OCI-M2 (cell line): ENCODE measurements around the gene NSMCE4A.
"Not testable (repeated sequence)": the region's sequence is repeated elsewhere in the genome, so short reads cannot be mapped to it uniquely, and the experiment has no call there.

ENCODE experiments used
- DNase-seq: peaks from one replicate; lab custom pipeline; 2025; ENCODE audit not compliant: unreplicated experiment; lab: John Stamatoyannopoulos, UW

Gene NSMCE4A, protein sequence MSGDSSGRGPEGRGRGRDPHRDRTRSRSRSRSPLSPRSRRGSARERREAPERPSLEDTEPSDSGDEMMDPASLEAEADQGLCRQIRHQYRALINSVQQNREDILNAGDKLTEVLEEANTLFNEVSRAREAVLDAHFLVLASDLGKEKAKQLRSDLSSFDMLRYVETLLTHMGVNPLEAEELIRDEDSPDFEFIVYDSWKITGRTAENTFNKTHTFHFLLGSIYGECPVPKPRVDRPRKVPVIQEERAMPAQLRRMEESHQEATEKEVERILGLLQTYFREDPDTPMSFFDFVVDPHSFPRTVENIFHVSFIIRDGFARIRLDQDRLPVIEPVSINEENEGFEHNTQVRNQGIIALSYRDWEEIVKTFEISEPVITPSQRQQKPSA

DNA sequence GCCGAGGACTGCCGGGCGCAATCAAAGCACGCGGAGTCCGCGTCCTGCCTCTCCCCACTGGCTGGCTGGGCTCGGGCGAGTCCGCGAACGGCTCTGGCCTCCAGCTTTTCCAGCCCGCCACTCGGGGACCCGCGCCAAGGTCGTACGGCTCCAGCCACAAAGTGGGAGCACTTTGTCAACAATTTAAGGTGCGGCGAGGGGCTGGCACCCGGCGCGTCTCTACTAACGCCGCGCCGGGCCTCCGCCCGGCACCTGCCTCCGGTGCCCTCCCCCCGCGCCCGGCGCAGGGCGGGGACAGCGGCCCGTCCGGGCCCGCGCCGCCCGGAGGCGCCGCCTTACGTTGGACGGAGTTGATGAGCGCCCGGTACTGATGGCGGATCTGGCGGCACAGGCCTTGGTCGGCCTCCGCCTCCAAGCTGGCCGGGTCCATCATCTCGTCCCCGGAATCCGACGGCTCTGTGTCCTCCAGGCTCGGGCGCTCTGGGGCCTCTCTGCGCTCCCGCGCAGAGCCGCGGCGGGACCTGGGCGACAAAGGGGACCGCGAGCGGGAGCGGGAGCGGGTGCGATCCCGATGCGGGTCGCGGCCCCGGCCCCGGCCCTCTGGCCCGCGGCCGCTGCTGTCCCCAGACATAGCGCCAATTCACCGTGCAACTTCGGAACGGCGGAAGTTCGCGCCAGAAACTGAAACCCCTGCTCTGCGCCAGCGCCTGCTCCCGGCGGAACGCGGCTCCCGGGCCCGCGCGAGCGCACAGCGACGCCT lies at the start of gene NSMCE4A:
Gene NSMCE4A (minus strand): TSS at position 683 of the 760 bp plus-strand sequence. CDS start 52 bp downstream, at position 631.
- no peak for DNase-seq

DNA sequence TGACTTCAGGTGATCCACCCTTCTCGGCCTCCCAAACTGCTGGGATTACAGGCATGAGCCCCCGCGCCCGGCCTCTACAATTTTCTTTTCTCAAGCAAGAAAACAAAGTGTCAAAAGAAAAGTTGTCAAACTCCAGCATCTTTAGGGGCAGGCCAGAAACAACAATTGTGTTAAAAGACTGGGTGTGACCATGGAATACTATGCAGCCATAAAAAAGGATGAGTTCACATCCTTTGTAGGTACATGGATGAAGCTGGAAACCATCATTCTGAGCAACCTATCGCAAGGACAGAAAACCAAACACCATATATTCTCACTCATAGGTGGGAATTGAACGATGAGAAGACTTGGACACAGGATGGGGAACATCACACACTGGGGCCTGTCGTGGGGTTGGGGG lies 48.2 kb upstream of the NSMCE4A start:
- not testable (repeated sequence) for DNase-seq

DNA sequence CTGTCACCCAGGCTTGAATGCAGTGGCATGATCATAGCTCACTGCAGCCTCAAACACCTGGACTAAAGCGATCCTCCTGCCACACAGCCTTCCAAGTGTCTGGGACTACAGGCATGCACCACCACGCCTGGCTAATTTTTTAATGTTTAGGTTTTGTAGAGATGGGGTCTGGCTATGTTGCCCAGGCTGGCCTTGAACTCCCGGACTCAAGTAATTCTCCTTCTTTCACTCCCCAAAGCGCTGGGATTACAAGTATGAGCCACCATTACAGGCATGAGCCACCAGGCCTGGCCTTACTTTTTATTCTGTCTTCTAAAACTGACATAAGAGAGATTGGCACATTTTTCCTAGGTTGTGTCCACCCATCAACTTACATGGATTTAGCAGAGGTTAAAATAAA lies 47.3 kb upstream of the NSMCE4A start:
- no peak for DNase-seq

DNA sequence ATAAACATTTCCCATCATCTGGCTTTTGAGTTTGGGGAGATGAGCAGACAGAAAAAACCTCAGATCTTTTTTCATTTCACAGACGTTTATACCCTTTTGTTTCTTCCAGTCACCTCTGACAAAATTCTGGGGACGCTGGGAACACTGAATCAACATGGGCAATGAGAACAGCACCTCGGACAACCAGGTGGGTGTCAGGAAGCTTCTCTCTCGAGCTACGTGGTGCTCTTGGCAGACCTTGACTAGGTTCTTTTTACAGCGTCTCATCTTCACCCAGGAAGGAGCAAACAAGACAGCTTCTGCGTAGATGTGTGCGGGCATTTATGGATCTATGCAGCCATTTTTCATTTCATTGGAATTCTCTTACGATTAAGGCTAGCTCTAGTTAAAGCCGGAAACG lies 46.8 kb upstream of the NSMCE4A start:
- DNase-seq, result no peak

DNA sequence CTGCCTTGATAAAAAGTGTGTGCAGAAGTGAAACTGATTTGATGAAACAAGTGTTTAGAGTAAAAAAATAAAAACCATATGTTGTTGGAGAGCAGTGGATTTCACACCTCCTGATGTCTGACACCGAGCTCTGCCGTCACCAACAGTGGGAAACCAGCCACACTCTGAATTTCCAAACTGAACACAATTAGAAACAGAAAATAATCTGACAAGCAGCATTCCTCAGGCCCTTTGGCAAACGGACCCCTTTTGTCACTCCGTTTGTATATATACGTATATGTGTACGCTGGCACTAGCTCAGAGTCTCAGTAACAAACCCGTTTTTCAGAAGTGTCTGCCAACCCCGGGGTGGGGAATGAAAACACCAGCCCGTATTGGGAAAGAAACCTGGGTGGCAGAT lies 46.4 kb upstream of the NSMCE4A start:
- no peak for DNase-seq

DNA sequence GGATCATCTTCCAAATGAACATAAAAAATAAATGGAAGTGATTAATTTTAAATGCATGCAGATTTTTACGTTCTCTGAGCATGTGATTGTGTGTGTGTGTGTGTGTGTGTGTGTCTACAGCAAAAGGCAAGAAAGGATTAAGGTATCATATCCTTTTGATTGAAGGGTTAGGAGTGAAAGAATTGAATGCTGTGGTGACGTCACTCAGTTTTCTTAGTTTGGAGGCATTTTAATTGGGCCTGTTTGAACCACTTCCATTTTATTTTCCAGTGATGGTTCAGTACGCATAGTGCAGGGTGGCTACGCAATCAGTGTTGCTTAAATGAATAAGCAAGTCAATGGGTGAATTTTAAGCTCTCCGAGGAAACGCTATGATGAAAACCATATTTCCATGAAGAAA lies 45.2 kb upstream of the NSMCE4A start:
- DNase-seq, result no peak

DNA sequence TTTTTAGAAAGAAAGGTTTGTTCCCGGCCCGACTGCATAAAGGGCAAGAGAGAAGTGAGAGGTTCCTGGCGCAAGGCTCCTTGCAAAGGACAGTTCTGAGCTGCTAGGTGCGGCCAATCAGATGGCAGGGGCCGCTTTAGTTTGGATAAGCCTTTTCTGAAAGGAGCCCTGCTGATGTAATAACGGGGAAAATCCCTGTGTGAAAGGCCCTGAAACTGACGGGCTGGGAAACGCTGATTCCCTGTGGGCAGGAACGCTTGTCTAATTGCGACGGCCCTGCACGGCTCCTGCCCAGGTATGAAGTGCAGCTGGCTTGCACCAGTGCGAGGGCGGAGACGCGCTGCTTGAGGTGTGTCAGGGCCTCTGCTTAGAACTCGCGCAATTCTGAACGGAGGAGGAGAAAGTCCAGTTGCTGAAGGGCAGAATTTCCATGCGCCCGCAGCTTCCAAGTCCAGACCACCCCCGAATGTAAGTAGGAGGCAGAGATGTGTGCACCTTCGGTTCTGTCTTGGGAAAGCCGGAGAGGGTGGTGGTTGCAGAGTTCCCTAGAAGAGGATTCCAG lies 44.5 kb upstream of the NSMCE4A start:
- no peak for DNase-seq

DNA sequence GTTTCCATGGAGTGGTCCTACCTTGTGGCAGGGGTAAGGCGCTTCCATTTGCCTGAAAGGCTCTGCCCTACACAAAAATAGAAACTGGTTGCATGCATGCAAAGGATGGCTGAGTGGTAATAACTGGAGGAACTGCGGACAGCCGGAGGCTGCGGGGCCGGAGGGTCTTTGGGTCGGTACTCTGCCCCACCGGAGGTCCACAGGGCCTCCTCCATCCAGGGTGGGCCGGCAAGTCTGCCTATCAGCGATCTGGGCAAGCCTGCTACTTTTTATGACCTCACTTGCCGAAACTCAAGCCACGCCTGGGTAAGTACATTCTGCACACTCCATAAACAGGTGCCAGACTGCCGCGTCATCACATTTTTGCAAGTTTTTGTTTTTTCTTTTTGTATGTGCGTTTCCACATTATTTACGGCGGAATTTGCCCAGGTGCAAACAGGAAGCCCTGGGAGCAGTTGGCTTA lies 44.0 kb upstream of the NSMCE4A start:
- DNase-seq, result no peak

DNA sequence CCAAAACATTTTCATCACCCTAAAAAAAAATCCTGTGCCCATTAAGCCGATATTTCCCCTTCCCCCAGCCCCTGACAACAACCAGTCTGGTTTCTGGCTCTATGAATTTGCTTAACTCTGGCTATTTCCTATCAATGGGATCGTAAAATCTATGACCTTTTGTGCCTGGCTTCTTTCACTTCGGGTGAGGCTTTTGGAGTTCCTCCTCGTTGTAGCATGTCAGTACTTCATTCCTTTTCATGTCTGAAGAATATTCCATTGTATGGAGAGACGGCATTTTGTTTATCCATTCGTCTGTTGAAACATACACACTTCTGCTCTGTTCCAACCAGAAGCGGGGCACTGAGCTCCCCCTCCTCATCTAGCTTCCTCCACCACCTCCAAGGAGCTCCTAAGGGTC lies 43.5 kb upstream of the NSMCE4A start:
- no peak for DNase-seq

DNA sequence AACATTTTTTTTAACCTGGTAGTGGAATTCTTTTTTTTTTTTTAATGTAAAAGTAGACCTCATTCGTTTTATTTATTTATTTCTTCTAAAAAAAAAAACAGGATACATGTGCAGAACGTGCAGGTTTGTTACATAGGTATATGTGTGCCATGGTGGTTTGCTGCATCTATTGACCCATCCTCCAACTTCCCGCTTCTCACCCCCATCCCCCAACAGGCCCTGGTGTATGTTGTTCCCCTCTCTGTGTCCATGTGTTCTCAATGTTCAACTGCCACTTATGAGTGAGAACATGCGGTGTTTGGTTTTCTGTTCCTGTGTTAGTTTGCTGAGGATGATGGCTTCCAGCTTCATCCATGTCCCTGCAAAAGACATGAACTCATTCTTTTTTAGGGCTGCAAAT lies 42.9 kb upstream of the NSMCE4A start:
- DNase-seq, result not testable (repeated sequence)

DNA sequence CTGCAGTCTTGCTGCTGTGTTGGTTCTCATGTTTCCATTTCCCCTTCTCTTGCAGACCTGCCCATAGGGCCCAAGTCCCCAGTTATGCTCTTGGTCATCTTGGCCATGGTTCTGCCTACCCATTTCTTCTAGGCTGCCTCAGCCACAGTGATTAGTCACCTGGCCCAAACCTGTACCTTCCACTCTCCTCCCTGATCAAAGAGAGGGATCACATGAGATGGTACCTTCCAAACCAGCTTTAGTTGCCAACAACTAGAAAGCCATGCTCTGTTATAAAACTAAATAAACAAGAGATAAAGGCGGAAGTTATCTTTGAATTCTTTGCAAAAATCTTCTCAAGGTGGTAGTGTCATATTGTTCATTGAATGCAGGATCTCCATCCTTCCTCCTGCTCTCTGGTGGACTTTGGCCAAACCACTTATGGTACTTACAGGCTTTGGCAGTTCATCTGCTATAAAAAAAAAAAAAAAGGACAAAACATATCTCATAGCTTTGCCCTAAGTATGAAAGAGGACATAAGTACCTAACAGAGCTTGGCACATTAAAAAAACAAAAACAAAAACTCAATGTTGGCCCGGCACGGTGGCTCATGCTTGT lies 39.7 kb upstream of the NSMCE4A start:
- no peak for DNase-seq

DNA sequence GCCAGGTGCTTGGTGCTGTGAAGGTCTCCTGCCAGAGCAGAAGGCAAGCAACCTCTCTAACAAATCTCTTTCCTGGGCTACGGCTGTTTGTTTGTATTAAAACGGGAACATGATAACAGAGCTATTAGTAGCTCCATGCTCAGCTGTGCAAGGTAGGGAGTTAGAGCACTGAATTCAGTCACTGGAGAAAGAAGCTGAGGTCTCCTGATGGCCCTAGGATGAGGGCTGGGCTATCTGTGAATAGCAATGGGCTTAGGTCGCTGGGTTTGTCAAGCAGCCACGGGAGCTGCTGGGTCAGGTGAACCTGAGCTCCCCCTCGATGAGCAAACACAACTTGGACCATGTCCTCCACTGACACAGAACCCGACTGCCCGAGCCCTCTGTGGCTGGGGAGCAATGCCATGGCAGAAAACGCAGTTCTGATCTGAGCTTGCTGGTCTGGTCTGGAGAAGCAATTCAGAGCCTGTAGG lies 38.3 kb upstream of the NSMCE4A start:
- no peak for DNase-seq

DNA sequence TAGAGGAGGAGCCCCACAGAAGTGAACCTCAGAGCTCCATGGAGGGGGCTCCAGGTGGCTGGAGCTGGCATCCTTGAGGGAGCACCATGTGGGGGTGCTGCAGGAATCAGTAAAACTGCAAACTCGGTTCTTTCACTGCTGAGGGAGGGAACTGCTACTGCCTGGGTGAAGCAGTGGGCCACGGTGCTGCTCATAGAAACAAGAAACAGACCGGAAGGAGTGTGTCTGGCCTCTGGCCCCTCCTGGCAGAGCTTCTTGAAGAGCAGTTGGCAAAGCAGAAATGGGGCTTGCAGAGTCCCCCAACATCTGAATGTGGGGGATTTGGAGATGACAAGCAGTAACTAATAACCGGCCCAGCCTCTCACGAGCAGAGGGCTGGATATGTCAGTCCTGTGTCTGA lies 37.7 kb upstream of the NSMCE4A start:
- DNase-seq, result no peak

DNA sequence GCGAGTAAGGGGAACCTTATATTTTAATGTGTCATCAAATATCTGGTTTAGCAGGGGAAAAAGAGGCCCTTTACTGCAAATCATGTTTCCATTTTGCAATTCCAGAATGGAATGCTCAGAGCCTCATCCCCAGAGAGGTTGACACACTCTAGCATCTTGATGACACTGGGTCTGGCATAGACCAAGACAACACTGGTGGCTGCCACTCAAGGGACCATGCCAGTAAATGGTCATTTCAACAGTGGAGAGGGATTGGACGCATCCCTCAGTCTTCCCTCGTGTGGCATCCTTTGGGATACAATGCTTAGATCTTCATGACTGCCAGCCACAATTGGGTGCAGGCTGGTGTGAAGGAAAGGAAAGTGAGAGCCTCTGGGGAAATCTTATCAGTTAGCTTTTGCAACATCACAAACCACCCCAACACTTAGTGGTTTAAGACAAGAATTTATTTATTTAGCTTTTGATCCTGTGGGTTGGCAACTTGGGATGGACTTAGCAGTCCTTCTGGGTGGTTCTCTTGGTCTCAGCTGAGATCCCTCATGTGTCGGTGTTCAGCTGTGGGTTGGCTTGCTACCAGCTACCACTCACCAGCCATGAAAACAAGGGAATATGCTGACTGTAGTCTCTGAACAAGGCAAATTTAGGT lies 35.5 kb upstream of the NSMCE4A start:
- no peak for DNase-seq

DNA sequence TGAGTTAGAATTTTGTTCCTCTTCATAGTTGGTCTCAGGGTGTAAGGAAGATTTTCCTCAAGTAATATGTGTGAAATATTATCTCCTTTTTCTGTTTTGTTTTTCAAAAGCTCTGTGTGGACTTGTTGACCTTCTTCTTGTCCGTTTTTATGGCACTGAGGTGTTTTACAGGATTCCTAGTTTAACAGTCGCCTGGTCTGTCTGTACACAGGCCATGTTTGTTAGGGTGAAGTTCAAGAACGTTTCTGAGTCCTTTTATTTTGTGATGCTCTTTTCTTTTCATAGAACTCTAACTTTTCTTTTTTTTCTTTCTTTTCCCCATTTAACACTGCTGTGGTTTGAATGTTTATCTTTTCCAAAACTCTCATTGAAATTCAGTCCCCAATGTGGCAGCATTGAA lies 32.4 kb upstream of the NSMCE4A start:
- no peak for DNase-seq

DNA sequence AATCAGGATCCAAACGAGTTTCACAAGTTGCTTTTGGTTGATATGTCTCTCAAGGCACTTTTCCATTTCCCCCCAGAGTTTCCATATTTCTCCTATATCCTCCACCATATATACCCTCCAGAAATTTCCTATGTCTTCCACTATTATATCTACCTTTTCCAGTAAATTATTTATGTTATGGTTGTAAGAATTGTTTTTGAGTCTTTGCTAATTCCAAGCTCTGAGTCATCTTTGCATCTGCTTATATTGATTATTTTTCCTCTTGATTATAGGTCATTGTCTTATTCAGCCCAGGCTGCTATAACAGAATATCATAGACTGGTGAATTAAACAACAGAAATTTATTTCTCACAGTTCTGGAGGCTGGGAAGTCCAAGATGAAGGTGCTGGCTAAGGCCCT lies 26.7 kb upstream of the NSMCE4A start:
- DNase-seq, result no peak

DNA sequence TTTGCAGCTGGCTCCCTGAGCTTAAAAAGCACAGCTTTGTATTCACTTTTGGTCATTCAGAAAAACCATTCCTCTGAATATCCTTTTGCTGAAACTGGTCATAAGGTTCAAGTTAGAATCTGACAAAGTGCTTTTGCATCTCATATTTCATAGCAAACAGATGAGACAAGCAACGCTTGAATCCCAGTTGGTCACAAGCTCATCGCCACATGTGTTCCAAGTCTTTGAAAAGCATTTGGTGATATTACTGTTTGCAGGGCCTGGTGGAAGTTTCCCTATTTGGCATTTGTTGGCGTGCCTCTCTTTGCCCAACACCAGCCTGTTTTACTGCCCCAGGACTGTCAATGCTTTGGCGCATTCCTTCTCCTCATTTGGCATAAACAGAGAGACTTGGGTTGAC lies 24.3 kb upstream of the NSMCE4A start:
- DNase-seq, result no peak

DNA sequence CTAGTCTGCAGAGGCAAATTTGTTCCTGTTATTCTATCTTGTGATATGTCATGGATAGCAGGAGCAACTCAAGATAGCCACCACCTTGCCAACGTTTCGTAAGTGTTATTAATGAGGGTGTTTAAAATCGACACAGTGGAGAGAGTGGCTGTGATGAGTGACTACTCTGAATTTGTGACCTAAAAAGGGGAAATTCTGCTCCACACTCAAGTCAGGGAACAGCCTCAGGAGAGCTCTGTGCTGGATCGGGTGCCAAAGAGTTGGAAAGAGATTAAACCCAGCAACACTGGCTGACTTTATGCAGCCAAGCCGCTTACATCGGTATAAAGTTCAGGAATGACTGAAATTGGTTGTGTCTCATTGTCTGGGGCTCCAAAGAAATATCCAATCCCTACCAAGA lies 23.4 kb upstream of the NSMCE4A start:
- DNase-seq, result no peak

DNA sequence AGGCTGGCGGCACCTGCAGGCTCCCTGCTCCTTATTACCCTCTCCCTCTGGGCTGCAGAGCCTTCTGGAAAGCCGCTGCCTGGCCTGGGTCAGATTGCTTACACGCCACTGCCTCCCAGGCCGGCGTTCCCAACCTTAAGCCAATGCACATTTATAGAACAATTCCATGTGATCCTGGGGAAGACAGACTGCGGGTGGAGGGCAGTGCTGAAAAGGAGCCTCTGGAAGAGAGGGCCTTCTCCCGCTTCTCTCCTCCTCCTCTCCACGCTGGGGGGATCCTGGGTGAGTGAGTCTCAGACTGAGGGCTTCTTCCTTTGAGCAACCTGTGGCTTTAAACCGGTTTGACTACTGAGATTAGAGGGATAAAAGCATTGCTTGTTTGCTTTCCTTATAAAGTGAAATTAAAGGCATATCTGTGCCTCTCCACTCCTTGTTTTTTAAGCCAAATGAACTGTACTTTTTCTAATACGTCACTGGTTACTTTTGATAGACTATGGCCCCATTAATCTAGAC lies 19.5 kb upstream of the NSMCE4A start:
- no peak for DNase-seq

DNA sequence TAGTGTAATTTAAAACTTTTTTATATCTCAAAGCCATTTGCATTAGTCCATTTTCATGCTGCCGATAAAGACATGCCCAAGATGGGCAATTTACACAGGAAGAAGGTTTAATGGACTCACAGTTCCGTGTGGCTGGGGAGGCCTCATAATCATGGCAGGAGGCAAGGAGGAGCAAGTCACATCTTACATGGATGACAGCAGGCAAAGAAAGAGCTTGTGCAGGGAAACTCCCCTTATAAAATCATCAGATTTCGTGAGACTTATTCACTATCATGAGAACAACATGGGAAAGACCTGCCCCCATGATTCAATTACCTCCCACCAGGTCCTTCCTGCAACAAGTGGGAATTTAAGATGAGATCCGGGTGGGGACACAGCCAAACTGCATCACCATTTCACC lies 16.7 kb upstream of the NSMCE4A start:
- DNase-seq, result not testable (repeated sequence)
